GM19438 (cell line): ENCODE measurements around the gene DENND1A.

ENCODE experiments used
- ATAC-seq: cut with Tn5 transposase; IDR thresholded peaks from one replicate; pipeline ENCODE4 v1.9.1; 2021; ENCODE audit warnings: low read depth; ENCODE audit not compliant: unreplicated experiment

The DENND1A gene

DNA sequence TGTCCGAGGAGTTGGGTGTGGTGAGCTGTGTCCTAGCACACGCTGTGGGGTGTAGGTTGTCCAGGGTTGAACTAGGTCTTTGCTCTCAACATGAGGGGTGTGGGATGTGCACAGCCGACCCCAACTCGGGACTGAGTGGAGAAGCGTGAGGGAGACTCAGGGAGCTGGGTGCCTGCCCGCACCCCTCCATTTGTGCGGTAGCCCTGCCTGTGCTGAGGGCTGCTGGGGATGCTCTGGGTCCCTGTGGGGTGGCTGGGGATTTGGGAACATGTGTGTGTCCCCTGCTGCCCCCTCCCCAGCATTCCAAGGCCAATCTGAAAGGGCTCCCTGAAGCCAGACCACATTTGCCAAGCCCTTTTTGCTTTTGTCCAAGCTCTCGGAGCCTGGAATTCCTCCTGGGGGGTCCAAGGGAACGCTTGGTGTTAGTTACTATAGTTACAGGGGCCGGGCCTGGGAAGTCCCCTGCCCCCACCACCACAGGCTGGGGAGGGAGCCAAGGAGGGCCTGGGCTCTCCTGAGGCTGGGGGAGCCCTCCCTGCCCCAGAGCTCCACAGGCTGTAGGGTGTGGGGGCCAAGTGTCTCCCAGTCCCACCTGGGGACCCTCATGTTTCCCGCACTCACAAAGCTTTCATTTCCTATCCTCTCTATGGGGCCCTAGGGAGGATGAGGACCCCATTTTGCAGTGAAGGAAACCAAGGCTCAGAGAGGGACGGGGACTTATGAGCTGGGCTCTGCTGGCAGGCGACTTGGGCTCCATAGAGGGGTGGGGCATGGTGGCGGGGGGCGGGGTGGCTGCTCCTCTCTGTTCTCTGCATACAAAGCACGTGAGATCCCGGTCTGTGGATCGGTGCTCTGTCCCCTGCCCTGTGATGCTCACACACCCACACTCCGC lies 572.8 kb downstream of the DENND1A start:
- no peak for ATAC-seq

DNA sequence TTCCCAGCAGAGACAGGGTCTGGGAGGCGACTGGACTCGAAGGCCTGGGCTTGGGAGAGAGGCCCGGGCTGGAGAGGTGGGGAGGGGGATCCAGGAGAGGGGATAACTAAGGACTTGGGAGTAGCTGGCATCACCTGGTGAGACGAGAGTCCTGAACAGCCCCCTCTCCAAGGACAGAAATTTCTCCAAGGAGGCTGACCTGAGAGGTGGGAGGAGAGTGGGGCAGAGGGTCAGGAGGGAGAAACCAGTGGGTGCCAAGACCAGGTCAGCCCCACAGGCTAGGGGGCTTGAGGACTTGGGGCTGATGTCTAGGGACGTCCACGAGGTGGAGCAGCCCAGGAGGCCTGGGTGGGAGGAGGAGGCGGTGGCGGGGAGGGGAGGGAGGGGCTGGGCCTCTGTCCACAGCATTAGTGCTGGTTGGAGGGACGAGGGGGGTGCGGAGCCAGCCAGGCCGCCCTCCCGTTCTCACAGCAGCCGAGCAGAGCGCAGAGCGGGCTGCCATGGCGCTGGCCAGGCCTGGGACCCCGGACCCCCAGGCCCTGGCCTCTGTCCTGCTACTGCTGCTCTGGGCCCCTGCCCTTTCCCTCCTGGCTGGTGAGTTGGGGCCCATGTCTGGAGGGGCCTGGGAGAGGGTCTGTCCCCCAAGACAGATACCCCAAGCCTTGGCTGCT lies 574.0 kb downstream of the DENND1A start, which contains the start of gene CRB2:
CRB2 (plus strand) TSS at position 437 of the 671 bp plus-strand sequence; CDS start at position 501, 64 bp downstream.
- no peak for ATAC-seq

DNA sequence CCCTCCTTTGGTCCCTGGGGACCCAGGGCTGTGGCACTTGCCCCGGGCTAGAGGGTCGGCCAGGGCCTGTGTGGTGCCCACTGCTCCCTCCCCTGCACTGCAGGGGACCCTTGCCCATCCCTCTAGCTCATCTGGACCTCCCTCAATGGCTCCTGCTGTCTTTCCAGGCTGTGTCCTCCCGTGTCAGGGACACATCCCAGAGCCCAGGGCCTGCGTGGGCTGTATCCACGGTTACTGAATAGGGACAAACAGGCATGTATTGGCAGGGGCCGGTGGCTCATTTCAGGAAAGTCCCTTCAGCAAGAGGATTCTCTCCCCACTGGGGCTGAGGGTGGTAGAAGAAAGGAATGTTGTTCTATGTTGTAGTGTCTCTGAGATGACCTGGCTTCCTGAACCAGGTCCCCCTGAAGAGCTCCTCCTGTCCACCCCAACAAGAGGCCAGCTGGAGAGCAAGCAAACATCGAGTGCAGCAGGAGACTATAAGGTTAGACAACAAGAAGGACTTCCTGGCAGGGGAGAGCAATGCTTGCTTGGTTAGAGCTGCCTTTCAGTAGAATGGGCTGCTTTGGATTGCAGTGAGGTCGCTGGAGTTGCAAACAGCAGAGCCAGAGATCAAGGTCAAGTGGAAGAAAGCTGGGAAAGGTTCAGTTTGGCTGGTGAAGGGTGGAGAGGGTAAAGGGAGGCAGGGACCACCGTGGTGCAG lies 575.0 kb downstream of the DENND1A start:
- no peak for ATAC-seq

DNA sequence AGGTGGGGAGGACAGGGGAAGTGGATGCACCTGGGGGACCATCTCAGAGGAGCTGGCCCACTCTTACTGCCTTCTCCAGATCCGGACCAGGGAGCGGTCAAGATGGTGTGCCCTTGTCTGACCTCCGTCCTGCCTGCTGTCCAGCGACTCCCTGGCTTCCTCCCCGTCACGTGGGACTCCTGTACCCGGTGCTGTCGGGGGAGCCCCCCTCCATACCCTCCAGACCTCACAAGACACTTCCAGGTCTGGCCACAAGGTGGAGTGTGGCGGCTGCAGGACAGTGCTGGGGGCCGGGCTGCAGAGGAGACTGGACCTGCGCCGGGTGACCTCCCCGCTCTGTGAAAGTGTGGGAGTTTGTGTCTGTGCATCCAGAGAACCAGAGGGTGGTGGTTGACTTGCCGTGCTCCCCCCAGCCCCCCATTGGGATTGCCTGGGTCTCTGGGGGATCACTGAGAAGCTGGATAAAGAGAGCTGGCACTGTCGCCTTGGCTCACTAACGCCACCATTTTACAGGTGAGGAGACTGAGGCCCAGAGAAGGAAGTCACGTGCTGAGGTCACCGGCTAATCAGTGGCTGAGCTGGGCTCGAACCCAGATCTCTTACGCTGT lies 575.8 kb downstream of the DENND1A start:
- ATAC-seq, result no peak

DNA sequence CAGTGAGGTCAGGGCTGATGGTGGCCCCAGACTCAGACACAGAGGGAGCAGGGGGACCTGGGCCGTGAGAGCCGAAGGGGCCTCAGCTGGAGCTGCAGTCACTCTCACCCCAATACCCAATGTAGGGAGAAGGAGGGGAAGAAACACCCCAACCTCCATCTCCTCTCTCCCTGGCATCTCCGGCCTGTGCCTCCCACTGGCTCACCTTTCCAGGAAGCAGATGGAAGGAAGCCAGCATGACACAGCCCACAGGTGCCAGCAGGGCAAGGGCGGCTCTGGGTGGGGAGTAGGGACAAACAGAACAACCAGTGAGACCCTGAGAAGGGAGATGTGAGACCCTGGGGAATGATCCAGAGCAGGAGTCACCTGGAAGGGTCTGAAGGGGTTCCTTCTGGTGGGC lies 576.9 kb downstream of the DENND1A start:
- no peak for ATAC-seq

DNA sequence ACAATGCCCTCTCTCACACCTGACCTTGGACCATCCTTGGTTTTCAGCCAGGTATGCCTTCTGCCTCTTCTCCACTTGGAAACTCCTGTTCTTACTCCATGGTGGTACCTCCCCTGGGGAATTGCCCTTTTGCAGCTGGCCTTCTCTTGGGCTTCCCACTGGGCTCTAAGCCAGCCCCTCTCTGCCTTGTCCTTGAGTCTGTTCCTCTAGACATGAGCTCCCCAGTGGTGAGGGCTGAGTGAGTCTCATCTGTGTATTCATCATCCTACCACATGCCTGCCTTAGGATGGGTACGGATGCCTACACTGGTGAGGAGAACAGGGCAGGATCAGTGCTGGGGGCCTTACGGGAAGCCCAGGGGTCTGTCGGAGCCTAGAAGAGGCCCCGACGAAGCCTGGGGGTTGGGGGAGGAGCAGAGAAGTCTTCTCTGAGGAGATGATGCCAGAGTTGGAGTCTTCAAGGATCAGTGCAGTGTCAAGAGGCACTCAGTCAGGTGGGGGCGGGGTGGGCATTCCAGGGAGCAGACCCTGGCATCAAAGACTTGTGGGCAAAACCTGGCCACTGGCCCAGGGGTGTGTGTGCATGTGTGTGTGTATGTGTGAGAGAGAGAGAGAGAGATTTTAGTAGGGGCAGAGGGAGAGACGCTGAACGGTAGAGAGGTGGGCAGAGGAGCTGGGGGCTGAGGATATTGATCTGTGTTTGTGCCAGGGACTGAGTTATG lies 579.2 kb downstream of the DENND1A start:
- ATAC-seq, result no peak

DNA sequence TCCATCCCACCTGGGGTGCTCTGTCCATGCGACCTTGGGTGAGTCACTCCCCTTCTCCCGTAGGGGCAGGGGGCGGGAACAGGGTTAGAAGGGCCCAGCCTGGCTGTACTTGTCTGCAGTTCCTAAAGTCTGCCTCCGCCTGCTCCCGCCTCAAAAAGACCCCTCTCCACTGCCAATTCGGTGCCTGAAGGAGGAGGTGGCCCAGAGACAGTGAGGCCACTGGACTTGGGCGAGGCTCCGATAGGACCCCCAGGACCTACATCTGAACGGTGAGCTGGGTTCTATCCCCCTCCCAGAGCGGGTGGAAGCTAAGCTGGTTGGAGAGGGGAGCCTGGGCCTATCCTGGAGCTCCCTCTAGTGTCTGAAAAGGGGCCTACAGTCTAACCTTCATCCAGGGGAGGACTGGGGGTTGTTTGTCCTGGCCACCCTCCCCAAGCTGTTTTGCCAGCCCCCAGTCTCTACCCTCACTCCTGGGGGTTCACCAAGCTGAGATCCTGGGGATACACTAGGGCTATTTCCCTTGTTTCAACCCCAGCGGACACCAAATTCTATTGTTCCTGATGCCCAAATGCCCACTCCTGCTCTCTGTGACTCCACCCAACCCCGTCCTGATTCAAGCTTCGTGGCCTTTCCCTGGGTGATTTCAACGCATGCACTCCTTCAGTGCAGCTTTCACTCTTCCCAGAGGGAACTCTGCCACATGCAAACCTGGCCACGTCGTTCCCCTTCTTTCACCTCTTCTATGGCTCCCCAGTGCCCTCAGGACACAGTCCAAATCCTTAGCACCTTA lies 580.0 kb downstream of the DENND1A start:
- ATAC-seq, result no peak

DNA sequence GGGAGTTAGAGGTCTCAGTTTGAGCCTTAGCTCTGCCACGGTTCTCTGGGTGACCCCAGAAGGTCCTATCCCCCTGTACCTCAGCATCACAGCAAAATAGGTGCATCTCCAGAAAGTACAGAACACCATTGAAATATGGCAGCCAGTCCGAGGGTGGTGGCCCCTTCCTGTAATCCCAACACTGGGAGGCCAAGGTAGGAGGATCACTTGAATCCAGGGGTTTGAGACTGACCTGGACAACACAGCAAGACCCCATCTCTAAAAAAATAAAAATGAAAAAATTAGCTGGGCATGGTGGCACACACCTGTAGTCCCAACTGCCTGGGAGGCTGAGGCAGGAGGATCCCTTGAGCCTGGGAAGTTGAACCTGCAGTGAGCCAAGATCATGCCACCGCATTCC lies 580.9 kb downstream of the DENND1A start:
- no peak for ATAC-seq

DNA sequence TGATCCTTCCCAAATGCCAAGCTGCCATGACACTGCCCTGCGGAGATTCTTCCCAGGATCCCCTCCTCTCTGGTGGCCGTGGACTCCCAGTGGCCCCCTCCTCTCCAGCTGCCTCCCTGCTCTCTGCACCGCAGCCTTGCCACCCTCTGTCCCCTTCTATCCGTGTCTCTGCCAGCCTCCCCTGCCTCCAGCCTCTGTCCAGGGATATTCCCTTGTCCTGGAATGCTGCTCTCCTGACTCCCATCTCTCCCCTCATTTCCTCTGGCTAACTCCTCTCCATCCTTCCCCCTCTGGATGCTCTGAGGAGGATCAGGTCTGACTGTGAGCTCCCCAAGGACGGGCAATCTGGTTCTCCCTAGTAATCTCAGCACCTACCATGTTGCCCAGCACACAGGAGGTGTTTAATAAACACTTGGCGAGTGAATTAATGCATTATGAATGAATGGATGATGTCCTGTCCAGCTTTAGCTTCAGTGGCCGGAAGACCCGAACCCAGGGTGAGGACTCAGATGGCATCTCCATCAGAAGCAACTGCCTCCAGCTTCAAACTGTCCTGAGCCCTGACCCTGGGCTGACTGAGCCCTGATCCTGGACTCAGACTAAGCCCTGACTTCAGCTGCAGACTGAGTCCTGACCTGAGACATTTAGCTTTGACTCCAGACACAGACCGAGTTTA lies 581.5 kb downstream of the DENND1A start:
- ATAC-seq, result no peak

DNA sequence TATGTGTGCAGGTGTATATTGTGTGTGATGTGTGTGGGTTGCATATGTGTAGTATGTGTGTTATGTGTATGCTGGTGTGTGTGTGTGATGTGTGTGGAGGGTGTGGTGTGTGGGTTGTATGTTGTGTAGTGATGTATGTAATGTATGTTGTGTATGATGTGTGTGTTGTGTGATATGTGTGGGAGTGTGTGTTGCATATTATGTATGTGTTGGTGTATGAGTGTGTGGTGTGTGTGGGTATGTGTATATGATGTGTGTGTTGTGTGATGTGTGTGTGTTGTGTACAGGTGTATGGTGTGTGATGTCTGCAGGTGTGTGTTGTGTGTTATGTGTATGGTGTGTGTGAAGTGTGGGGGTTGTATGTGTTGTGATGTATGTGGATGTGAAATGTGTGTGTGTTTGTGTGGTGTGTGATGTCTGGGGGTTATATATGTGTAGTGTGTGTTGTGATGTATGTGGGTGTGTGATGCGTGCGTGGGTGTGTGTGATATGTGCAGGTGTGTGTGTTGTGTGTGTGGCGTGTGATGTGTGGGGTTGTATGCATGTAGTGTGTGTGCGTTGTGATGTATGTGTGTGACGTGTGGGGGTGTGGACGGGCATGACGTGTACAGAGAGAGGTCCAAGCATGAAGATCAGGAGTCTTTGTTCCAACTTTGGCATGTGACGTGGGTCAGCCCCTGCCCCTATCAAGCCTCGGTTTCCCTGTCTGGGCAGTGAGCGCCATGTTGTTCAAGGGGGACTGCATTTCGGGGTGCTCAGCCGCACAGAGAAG lies 582.5 kb downstream of the DENND1A start:
- ATAC-seq, result no peak

DNA sequence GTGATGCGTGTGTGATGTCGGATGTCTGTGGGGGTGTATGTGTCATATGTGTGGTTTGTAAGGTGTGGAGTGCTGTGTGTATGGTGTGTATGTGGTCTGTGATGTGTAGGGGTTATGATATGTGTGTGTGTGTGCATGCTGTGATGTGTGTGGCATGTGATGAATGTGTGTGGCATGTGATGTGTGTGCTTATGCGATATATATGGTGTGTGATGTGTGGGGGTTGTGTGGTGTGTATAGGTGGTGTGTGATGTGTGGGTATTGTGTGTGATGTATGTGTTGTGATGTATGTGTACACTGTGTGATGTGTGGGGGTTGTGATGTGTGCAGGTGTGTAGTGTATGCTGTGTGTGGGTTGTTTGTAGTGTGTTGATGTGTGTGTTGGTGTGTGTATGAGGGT lies 583.1 kb downstream of the DENND1A start:
- no peak for ATAC-seq

DNA sequence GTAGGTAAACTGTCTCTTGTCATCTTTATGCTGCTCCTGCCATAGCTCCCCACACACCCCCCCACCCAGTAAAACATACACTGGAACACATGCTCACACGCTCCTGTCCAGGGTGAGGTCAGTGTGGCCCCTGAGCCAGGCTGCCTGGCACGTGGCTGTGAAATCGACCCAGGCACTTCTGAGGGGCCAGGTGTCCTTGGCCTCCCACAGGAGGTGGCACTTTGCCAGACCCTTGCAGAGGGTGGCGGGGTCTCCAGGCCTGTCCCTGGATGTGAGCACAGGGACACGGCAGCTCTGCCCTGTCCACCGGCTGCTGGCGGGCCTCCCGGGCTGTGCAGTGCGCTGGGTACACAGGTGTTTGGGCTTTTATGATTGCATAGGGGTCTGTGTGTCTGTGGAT lies 583.9 kb downstream of the DENND1A start:
- no peak for ATAC-seq

DNA sequence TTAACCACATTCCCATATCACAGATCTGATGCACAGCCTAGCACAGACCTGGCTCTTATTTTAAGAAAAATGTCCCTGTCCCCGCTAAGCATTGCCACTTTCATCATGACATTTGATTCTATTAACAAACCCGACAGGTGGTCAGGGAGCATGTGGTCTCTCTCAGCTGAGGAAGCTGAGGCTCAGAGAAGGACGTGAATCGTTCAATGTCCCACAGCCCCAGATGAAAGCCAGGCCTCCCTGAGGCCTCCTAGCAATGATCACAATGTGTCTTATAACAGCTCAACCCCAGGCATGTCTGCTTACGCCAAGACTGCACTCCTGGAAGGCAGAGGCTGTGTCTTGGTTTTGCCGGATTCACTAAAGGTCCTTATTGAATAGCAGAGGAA lies 584.4 kb downstream of the DENND1A start:
- no peak for ATAC-seq

DNA sequence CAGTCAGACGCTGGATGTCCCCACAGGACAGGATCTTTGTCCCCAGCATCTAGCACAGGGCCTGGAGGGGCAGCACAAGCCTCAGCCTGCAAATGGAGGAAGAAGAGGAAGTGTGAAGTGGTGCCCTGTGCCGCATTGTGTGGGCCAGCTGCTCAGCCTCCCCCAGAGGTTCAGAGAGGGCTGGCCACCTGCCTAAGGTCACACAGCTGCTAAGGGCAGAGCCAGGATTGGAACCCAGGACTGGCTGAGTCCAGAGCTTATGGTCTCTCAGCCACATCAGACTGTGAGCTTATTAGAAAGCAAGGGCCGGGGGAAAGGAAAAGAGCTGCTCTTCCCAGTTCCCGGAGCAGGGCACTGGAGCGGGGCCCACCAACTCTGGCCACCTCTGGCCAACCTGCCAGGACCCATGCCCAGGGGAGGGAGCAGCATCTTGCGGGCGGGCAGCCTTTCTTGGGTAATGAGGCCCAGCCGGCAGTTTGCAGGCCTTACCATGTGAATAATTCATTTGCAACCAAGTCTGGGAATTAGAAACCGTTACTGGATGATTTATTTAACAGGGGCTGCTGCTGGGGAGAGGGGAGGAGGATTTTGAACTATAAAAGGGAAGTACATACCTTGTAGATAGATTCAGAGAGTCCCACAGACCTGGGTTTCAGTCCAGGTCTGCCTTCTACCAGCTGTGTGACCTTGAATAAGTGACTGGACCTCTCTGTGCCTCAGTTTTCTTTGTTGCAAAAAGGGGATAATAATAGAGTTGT lies 585.6 kb downstream of the DENND1A start:
- no peak for ATAC-seq

DNA sequence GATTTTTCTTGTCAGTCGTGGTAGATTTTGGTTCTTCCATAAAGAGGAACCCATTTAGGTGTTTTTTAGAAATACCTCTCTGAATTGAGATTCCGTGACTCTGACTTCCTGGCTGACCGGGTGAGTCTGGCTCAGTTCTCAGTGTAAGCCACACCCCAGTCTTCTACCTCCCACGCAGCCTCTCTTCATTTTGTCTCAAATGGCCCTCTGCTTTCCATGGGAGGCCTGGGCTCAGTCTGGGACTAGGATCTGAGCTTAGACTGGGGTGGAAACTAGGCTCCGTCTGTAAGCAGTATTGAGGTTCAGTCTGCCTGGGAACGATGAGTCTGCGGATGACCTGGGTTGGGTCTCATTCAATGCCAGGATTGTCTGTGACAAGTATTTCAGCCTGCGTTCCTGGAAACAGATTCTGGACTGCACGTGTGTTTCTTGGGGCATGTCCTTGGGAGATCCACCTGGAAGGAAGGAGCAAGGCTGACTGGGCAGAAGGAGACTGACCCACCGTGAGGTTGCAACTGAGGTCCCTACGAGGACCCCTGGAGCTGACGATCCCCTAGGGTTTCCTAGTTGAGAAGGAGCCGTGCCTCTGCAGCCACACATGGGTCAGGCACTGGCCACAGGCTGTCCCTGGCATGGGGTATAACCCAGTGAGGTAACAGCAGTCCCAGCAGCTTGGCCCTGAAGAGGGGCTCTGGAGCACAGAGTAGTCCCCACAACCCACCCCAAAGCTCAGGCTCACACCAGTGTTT lies 586.3 kb downstream of the DENND1A start:
- no peak for ATAC-seq

DNA sequence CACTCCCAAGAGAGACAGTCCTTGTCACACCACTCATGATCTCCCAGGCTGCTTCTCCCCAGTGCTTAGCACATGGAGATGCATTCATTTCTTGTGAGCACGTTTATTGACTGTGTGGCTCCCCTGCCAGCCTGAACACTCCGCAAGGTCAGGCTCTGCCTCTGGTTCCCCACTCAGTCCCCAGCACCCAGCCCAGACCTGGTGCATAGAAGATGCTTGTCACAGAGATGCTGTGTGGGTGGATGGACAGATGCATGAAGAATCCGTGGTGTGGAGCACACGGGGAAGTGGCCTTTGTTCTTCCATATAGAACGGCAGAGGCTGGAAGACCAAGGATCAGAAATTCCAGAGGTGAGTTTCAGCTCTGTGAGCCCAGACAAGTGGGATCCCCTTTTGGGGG lies 587.7 kb downstream of the DENND1A start:
- ATAC-seq, result no peak

DNA sequence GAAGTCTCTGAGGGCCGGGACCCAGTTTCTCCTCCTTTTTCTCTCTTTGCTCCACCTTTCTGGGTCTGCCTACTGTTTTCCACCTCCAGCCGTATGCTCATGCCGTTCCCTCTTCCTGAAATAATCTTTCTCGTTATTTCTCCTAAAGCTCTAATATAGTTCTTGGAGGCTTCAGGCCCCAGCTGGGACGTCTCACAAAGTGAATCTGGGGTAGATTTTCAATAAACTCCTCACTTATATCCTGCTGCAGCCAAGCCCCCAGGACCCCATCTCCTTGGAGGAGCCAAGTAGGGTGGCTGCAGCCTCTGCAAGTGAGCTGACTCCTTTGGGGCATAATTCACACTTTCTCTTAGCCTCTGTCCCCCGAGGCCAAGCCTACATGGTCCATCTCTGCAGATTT lies 588.1 kb downstream of the DENND1A start:
- ATAC-seq, result no peak
